Adrenal gland (tissue), 12 donors: ENCODE results near the gene LAMA2. TPM values are rescaled to one million over a fixed set of nuclear protein-coding genes. Genes with fewer than 3 reads are reported as not detected.

Source experiments
- DNase-seq, 7 donors: peaks; one replicate each; pipeline ENCODE4 v3.0.0-alpha.2; 2019 to 2020
- H3K27ac ChIP-seq, 5 donors: fragments of 200-600 bp; sonication (generic) in 4 of 5; 1 replicate in 3 of 5; 2 replicates in 2 of 5; pipeline versions ENCODE4 v1.5.1 to v1.8.0; 2016 to 2020; ENCODE audit warnings: mild to moderate bottlenecking in 1 of 5
- H3K27me3 ChIP-seq: fragments of 200-600 bp; 2 replicates; pipeline ENCODE4 v1.8.0; 2021
- H3K36me3 ChIP-seq, 2 donors: fragments of 200-600 bp; replicated peaks in 1 of 2; 1 replicate in 1 of 2; 2 replicates in 1 of 2; pipeline versions ENCODE4 v1.5.1 to v1.8.0; 2018 to 2022
- H3K4me1 ChIP-seq, 2 donors: fragments of 200-600 bp; replicated peaks in 1 of 2; 1 replicate in 1 of 2; 2 replicates in 1 of 2; pipeline versions ENCODE4 v1.5.1 to v1.8.0; 2018 to 2021
- H3K4me3 ChIP-seq, 4 donors: fragments of 200-600 bp; sonication (generic) in 3 of 4; one replicate each; pipeline ENCODE4 v1.5.1; 2016 to 2018
- H3K9me3 ChIP-seq, 3 donors: fragments of 200-600 bp; sonication (generic) in 1 of 3; replicated peaks in 1 of 3; 1 replicate in 2 of 3; 2 replicates in 1 of 3; pipeline versions ENCODE4 v1.5.1 to v1.8.0; 2016 to 2021
- POLR2A ChIP-seq, 2 donors: fragments of 450-650 bp; IDR thresholded peaks; one replicate each; pipeline ENCODE4 v1.6.1; 2017; ENCODE audit warnings: antibody characterized with exemption in 2 of 2, mild to moderate bottlenecking in 2 of 2, moderate library complexity in 1 of 2
- WGBS, 4 donors: extraction: QIAGEN DNeasy Blood & Tissue Kit in 2 of 4; methylation state at CpG; one replicate each; pipeline versions ENCODE4 v1.1.5 to v1.1.7; 2013 to 2017; 5-methylcytosine and 5-hydroxymethylcytosine counted together
- intact Hi-C, 2 donors: fragments of 100-400 bp; cut with DNase I; formaldehyde crosslinking; loops; one replicate each; pipeline versions ENCODE4 v1.14.1 to v1.15.0; 2022 to 2023
- polyA plus RNA-seq, 3 donors: library from polyadenylated mRNA; stranded (reverse); fragments of 200-250 nt in 2 of 3; fragments of 350-450 nt in 1 of 3; fragmentation: Illumina TruSeq in 1 of 3; extraction: RNeasy Lipid Tissue Mini Kit (QIAGEN cat#74804) in 1 of 3; gene quantifications; one replicate each; pipeline ENCODE4 v1.2.3, GENCODE V29; 2013 to 2014
- total RNA-seq, 9 donors: library from RNA; depleted of rRNA in 4 of 9; stranded (reverse); fragments of >200 nt in 4 of 9; fragments of 120-200 nt in 1 of 9; fragmentation: NEBNext Ultra II Directional in 1 of 9; extraction: Animal tissue kit (Norgen Biotek cat#: 25700) in 1 of 9; gene quantifications; one replicate each; pipeline versions ENCODE4 v1.1.0 to v1.2.4, GENCODE V29; 2013 to 2023
- TF ChIP-seq, protein P1 (sequence below), 6 experiments: fragments of 450-650 bp in 4 of 6; fragments of 200-600 bp in 2 of 6; sonication (generic) in 1 of 6; IDR thresholded peaks; 1 replicate in 5 of 6; 2 replicates in 1 of 6; pipeline versions ENCODE4 v1.5.1 to v1.8.0; 2016 to 2021; ENCODE audit warnings: antibody characterized with exemption in 6 of 6, mild to moderate bottlenecking in 2 of 6, moderate library complexity in 1 of 6
- donor health status: healthy with polysubstance abuse.
- donor health status: Bipolar disorder and iron deficiency.
- donor health status: DM: yes; HTN: yes; CAD: no.
- donor health status: DM: no; HTN: no; CAD: no.
- donor health status: DM: no; HTN: no; CAD: no.
- donor health status: DM: yes; HTN: yes; CAD: no.

LAMA2 gene
- total and polyA plus RNA-seq, 12 donors, result 5.8 to 105 (median 38.9) TPM

DNA sequence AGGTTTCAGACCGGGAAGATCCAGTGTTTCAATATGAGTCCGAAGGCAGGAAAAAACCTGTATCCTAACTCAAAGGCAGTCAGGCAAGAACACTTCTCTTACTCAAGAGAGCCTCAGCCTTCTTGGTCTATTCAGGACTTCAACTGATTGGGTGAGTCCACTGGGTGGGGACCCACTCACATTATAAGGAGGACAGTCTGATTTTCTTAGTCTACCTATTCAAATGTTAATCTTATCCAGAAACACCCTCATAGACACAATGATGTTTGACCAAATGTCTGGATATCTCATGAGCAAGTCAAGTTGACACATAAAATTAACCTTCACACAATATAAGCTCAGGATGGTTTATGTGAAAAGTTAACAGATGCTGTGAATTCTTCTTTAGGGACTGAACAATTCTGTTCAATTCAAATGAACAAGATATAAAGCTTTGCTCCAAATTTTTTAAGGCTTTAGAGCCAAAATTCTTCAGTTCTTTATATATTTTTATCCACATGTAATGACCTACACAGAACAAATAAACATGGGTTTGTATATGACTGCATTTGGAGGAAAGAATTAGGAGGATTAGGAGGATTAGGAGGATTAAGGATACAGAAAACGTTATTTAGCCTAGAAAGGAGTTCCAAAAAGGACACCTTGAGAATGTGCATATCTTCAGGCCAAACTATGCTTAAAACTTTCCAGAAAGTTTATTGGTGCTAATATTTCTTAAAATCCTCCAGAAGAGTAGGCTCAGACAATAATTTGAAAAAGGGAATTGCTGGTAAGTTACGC, 35.3 kb upstream of the LAMA2 start:
- Histone ChIP-seq H3K27ac (no peak overlapping the region), H3K36me3 (no peaks in the 10 kb centered on the region), H3K4me3 (no peak overlapping the region), H3K9me3 (no peaks in the 10 kb centered on the region), H3K4me1 (no peaks in the 10 kb centered on the region), H3K27me3 (no peaks in the 10 kb centered on the region)
- intact Hi-C loops, result no loop called here
- TF ChIP-seq, protein P1, sequence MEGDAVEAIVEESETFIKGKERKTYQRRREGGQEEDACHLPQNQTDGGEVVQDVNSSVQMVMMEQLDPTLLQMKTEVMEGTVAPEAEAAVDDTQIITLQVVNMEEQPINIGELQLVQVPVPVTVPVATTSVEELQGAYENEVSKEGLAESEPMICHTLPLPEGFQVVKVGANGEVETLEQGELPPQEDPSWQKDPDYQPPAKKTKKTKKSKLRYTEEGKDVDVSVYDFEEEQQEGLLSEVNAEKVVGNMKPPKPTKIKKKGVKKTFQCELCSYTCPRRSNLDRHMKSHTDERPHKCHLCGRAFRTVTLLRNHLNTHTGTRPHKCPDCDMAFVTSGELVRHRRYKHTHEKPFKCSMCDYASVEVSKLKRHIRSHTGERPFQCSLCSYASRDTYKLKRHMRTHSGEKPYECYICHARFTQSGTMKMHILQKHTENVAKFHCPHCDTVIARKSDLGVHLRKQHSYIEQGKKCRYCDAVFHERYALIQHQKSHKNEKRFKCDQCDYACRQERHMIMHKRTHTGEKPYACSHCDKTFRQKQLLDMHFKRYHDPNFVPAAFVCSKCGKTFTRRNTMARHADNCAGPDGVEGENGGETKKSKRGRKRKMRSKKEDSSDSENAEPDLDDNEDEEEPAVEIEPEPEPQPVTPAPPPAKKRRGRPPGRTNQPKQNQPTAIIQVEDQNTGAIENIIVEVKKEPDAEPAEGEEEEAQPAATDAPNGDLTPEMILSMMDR (IDR thresholded peaks at IDR 0.05), result no peak
- no peak for TF ChIP-seq POLR2A (IDR thresholded peaks at IDR 0.05)
- DNase-seq, result no peak
- WGBS, 4 donors, result 58 to 77% (median 68%) methylated on average over 4 of the region's 4 CpGs

GRCh38 chr6:128848212-128848935, 34.6 kb upstream of the LAMA2 start:
- no peak overlapping the region for H3K27ac ChIP-seq
- TF ChIP-seq, protein P1 (IDR thresholded peaks at IDR 0.05), result no peak
- no peak for TF ChIP-seq POLR2A (IDR thresholded peaks at IDR 0.05)
- no peaks in the 10 kb centered on the region for H3K27me3 ChIP-seq
- intact Hi-C loops, result no loop called here
- H3K4me3 ChIP-seq, result no peak overlapping the region
- H3K36me3 ChIP-seq, result no peaks in the 10 kb centered on the region
- no peak for DNase-seq
- no peaks in the 10 kb centered on the region for H3K9me3 ChIP-seq
- H3K4me1 ChIP-seq, result no peaks in the 10 kb centered on the region
- 74 to 79% (median 78%) methylated on average over 7 of the region's 7 CpGs for WGBS, 4 donors

DNA sequence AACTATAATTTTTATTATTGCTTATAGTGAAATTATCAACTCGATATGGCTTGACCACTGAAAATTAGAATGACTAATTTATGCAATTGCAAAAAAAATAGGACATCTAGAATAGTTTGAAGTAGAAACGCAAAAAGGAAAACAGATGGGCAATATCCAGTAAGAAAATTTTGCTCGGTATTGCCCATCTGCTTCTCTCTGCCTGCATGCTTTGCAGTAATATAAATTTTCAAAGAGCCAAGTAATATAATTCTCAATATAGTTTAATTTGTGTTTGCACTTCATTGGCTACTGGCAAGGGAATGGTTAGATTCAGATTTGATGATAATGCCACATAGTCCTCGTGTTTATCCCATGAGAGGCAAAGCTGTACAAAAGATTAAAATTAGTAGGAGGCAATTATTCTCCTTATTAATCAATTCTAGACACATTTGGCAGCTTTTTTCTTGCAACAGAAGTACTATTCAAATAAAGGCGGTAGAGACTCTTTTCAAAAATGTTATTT, 27.3 kb upstream of the LAMA2 start:
- TF ChIP-seq POLR2A (IDR thresholded peaks at IDR 0.05), result no peak
- TF ChIP-seq, protein P1 (IDR thresholded peaks at IDR 0.05), result no peak
- no peaks in the 10 kb centered on the region for H3K9me3 ChIP-seq
- no peaks in the 10 kb centered on the region for H3K4me1 ChIP-seq
- intact Hi-C loops, result no loop called here
- 65 to 79% (median 75%) methylated on average over 5 of the region's 5 CpGs for WGBS, 4 donors
- no peaks in the 10 kb centered on the region for H3K36me3 ChIP-seq
- H3K27ac ChIP-seq, result no peak overlapping the region
- DNase-seq, result no peak
- H3K27me3 ChIP-seq, result no peaks in the 10 kb centered on the region
- no peak overlapping the region for H3K4me3 ChIP-seq

- no peaks in the 10 kb centered on the region for H3K9me3 ChIP-seq
- 78 to 82% (median 80%) methylated on average over 5 of the region's 5 CpGs for WGBS, 4 donors
- DNase-seq, result no peak
- intact Hi-C loops, result no loop called here
- no peaks in the 10 kb centered on the region for H3K4me1 ChIP-seq
- no peaks in the 10 kb centered on the region for H3K27me3 ChIP-seq
- H3K36me3 ChIP-seq, result no peaks in the 10 kb centered on the region
- TF ChIP-seq, protein P1 (IDR thresholded peaks at IDR 0.05), result no peak
- TF ChIP-seq POLR2A (IDR thresholded peaks at IDR 0.05), result no peak
- no peak overlapping the region for H3K27ac ChIP-seq
- no peak overlapping the region for H3K4me3 ChIP-seq
These were observed 25.1 kb upstream of the LAMA2 start for GRCh38 chr6:128857806-128858205.
